Measurements from ENCODE around the gene CECR2. TPM values are rescaled to one million over a fixed set of nuclear protein-coding genes. Genes with fewer than 3 reads are reported as not detected.
A peak's percentile ranks its signal among the peaks of the same experiment; 100 is the strongest.
"Not testable (repeated sequence)": the region's sequence is repeated elsewhere in the genome, so short reads cannot be mapped to it uniquely, and the experiment has no call there.

Gene CECR2
- total RNA-seq, 1 experiment from 2014 or later = 1.4 TPM

- DNase-seq (ENCODE audit: extremely low read depth, low read depth) = no peak
These were observed 124.2 kb downstream of the CECR2 start for GRCh38 chr22:17493419-17493981.

DNA sequence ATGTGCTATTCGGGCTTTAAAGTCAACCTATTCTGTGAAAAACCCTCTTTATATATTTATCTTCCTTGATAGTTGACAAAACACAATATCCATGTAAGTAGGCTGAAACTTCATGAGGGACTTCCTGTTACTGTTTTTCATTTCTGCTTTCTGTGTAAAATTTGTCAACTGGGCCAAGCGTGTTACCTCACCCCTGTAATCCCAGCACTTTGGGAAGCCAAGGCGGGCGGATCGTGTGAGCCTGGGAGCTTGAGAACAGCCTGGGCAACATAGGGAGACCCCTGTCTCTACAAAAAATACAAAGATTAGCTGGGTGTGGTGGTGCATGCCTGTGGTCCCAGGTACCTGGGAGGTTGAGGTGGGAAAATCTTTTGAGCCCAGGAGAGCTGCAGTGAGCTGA, 127.6 kb downstream of the CECR2 start:
- no peak for DNase-seq (ENCODE audit: extremely low read depth, low read depth)

- DNase-seq (ENCODE audit: extremely low read depth, low read depth) = peak; percentile 54
These were observed 132.5 kb downstream of the CECR2 start for GRCh38 chr22:17501679-17502285.

DNA sequence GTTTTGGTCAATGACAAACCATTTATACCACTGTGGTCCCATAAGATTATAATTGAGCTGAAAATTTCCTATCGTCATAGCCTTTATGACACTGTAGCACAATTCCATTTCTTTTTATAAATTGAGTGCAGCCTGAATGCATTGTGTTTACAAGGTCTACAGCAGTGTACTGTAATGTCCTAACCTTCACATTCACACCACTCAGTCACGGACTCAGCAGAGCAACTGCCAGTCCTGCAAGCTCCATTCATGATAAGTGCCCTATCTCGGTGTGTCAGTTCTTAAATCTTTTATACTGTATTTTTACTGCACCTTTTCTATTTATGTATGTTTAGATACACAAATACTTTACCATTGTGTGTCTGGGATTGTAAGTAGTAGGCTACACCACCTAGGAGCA, 138.8 kb downstream of the CECR2 start:
- no peak for DNase-seq (ENCODE audit: extremely low read depth, low read depth)

GRCh38 chr22:17512960-17513359, 143.7 kb downstream of the CECR2 start:
- no peak for DNase-seq (ENCODE audit: extremely low read depth, low read depth)

GRCh38 chr22:17513612-17514011, 144.4 kb downstream of the CECR2 start:
- no peak for DNase-seq (ENCODE audit: extremely low read depth, low read depth)

DNA sequence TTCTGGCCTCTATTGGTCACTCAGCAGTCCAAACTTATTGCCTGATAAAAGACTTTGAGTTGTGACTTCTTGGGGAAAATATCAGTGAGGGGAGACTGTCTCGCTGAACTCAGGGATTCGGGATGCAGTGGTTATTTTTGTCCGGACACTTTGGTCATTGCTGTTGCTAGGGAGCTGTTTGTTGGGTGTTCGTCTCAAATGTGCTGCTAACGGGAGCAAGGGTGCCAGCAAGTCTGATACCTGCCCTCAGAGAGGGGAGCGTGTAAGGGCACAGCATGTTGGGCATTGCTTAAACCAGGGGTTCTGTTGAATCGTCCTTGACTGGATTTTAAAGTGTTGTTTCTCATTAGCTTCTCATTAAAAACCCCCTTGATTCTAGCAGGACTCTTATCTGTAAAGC, 144.8 kb downstream of the CECR2 start:
- DNase-seq (ENCODE audit: extremely low read depth, low read depth) = no peak

DNA sequence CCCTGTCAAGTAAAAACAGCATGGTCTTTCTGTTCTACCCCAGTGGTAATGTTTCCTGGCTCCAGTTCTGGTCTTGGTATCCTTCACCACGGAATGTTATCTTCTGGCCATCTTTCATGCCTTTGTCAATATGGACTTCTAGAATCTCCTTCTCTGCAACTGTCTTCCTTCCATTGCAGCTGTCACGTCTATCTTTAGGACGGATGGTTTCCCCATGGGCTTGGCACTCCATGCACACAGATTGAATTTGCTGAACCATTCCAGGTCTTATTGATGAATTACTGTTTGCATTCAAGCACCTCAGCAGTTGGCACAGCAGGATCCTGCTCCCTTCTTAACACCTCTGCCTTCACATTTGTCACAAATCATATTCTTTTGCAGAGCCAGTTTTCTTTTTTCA, 149.1 kb downstream of the CECR2 start:
- no peak for DNase-seq (ENCODE audit: extremely low read depth, low read depth)

GRCh38 chr22:17521971-17522370, 152.7 kb downstream of the CECR2 start:
- DNase-seq (ENCODE audit: extremely low read depth, low read depth) = not testable (repeated sequence)

DNA sequence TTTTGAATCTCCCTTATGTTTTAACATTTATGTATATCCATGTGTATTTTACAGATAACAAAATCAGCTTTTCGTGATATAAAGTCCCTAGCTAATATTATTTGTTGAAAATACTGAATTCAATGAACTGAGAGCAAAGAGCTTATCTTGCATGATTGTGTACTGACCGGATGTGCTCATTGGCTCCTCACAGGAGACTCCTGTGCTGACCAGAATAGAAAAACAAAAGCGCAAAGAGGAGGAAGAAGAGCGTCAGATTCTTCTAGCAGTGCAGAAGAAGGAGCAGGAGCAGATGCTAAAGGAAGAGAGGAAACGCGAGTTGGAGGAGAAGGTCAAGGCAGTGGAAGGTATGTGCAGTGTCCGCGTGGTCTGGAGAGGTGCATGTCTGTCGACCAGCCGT, 154.7 kb downstream of the CECR2 start:
- no peak for DNase-seq (ENCODE audit: extremely low read depth, low read depth)

DNA sequence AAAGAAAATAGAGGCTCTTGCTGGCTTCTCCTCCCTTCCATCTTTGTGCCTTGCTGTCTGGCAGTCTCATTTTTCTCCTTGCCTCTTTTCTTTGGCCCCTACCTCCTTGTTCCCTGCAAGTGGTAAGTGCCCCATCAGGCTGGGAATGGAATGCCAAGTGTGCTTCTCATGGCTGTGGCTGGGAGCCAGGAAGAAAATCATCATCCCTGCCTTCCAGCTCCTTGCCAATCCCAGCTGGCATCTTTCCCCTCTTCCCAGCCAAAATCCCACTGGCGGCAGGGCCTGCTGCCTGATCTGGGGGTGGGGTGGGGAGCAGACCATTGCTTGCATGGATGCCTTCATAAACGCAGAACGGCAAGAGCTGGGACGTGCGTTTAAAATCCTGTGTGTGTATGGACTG, 167.0 kb downstream of the CECR2 start:
- no peak for DNase-seq (ENCODE audit: extremely low read depth, low read depth)

GRCh38 chr22:17537155-17537554, 167.9 kb downstream of the CECR2 start:
- no peak for DNase-seq (ENCODE audit: extremely low read depth, low read depth)

- no peak for DNase-seq (ENCODE audit: extremely low read depth, low read depth)
These were observed 171.2 kb downstream of the CECR2 start for GRCh38 chr22:17540481-17540880.

DNA sequence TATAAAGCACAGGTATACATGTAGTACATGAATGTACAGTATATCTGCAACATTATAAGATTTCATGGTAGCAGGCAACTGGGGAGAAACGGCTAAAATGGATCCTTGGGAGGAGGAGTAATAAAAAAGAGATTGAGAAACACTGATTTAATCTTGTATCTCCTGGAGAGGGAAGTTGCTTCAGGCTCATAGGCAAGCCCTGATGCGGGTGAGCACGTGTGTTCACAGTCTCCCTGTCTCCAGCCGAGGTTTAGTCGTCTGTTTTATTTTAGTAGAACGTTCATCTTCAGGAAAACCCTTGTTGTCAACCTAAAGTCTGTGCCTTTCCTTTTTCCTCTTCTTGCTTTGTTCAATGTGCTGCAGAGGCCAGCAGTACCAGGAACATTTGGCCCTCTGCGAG, 172.2 kb downstream of the CECR2 start:
- DNase-seq (ENCODE audit: extremely low read depth, low read depth) = no peak

- DNase-seq (ENCODE audit: extremely low read depth, low read depth) = no peak
These were observed 173.2 kb downstream of the CECR2 start for GRCh38 chr22:17542452-17542851.

- no peak for DNase-seq (ENCODE audit: extremely low read depth, low read depth)
These were observed 178.9 kb downstream of the CECR2 start for GRCh38 chr22:17548010-17548755.

DNA sequence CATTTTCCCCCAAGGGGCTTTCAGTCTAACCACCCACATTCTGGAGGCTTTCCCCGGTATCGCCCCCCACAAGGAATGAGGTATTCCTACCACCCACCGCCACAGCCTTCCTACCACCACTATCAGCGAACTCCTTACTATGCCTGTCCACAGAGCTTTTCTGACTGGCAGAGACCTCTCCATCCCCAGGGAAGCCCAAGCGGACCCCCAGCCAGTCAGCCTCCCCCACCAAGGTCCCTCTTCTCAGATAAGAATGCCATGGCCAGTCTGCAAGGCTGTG, 179.4 kb downstream of the CECR2 start:
- no peak for DNase-seq (ENCODE audit: extremely low read depth, low read depth)

- no peak for DNase-seq (ENCODE audit: extremely low read depth, low read depth)
These were observed 179.9 kb downstream of the CECR2 start for GRCh38 chr22:17549183-17549582.

- no peak for DNase-seq (ENCODE audit: extremely low read depth, low read depth)
These were observed 180.4 kb downstream of the CECR2 start for GRCh38 chr22:17549655-17550054.

DNA sequence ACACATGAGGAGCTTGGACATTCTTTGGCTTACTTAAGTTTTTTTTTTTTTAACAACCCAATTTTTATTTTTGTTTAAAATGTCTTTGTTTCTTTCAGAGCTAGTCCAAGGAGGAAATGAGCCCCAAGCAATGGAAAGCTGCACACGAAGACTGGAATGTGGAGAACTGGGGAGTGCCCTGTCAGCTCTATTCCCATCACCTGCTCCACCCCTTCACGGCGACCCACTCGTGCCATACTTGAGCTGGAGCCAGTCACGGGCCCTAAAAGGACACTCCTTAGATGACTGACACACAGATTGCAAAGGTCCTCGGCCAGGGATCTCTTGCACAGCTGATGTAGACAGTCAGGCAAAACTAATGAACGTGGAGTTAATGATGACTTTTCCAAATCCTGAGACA, 183.5 kb downstream of the CECR2 start:
- DNase-seq (ENCODE audit: extremely low read depth, low read depth) = no peak

DNA sequence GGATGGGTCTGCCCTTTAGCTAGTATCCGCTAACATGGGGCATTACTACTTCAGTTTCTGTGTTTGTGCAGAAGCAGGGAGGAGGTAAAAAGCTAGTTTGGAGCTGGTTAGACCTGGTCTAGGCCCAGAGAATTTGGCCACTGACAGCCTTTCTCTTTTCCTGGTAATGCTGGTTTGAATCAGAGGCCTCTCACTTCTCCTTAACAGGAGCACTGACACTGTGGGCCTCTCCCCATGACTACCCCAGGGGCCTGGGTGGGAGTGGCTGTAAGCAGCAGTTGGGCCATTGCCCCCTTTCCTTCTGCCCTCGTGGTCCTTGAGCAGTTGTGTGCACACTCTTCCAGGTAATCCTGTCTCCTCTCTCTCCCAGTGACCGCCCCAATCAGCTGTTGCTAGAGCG, 185.6 kb downstream of the CECR2 start:
- no peak for DNase-seq (ENCODE audit: extremely low read depth, low read depth)

GRCh38 chr22:17559188-17559587, 189.9 kb downstream of the CECR2 start:
- no peak for DNase-seq (ENCODE audit: extremely low read depth, low read depth)
